Measurements from ENCODE around the gene RREB1. TPM values are rescaled to one million over a fixed set of nuclear protein-coding genes. Genes with fewer than 3 reads are reported as not detected.

RREB1 gene
- total and polyA plus RNA-seq, 4 donors, result 3.5 to 44.7 (median 17.8) TPM

- intact Hi-C loops (cut with DNase I), result no loop called here
- Histone ChIP-seq H3K27ac (ENCODE audit: low read depth in 1 of 2, low read length in 2 of 2) (no peak overlapping the region), H3K4me1 (ENCODE audit: control insufficient read depth in 1 of 2, insufficient read depth in 2 of 2, low read length in 2 of 2) (peaks cover 0 to 1% of the 10 kb centered on the region in 2 donors)
Measured at GRCh38 chr6:7135755-7136154, 28.0 kb downstream of the RREB1 start.

GRCh38 chr6:7136859-7137334 lies 29.1 kb downstream of the RREB1 start:
- ATAC-seq (ENCODE audit: low FRiP score) (no peak), DNase-seq (no peak)
- Histone ChIP-seq H3K4me3 (ENCODE audit: low read length in 2 of 2) (no peak overlapping the region), H3K4me1 (ENCODE audit: control insufficient read depth in 1 of 2, insufficient read depth in 2 of 2, low read length in 2 of 2) (peaks cover 0 to 1% of the 10 kb centered on the region in 2 donors), H3K36me3 (ENCODE audit: control insufficient read depth in 1 of 2, insufficient read depth in 2 of 2, low read length in 1 of 2) (no peaks in the 10 kb centered on the region), H3K27me3 (ENCODE audit: control insufficient read depth in 1 of 2, insufficient read depth in 2 of 2, low read length in 1 of 2) (no peaks in the 10 kb centered on the region), H3K27ac (ENCODE audit: low read depth in 1 of 2, low read length in 2 of 2) (no peak overlapping the region), H3K9me3 (ENCODE audit: control insufficient read depth, low read length) (no peaks in the 10 kb centered on the region)
- WGBS, 2 donors, result 87 to 88% methylated on average over 8 of the region's 8 CpGs
- intact Hi-C loops (cut with DNase I), result no loop called here

More at GRCh38 chr6:7135755-7136154, 28.0 kb downstream of the RREB1 start:
- no peak for ATAC-seq (ENCODE audit: low FRiP score)
- Histone ChIP-seq H3K9me3 (ENCODE audit: control insufficient read depth, low read length) (no peaks in the 10 kb centered on the region), H3K4me3 (ENCODE audit: low read length in 2 of 2) (no peak overlapping the region), H3K27me3 (ENCODE audit: control insufficient read depth in 1 of 2, insufficient read depth in 2 of 2, low read length in 1 of 2) (no peaks in the 10 kb centered on the region), H3K36me3 (ENCODE audit: control insufficient read depth in 1 of 2, insufficient read depth in 2 of 2, low read length in 1 of 2) (no peaks in the 10 kb centered on the region)
- DNase-seq, result no peak

- intact Hi-C loops (cut with DNase I), result no loop called here
- Histone ChIP-seq H3K27me3 (ENCODE audit: control insufficient read depth in 1 of 2, insufficient read depth in 2 of 2, low read length in 1 of 2) (no peaks in the 10 kb centered on the region), H3K9me3 (ENCODE audit: control insufficient read depth, low read length) (no peaks in the 10 kb centered on the region), H3K27ac (ENCODE audit: low read depth in 1 of 2, low read length in 2 of 2) (no peak overlapping the region), H3K4me3 (ENCODE audit: low read length in 2 of 2) (no peak overlapping the region), H3K4me1 (ENCODE audit: control insufficient read depth in 1 of 2, insufficient read depth in 2 of 2, low read length in 2 of 2) (no peaks in the 10 kb centered on the region), H3K36me3 (ENCODE audit: control insufficient read depth in 1 of 2, insufficient read depth in 2 of 2, low read length in 1 of 2) (no peaks in the 10 kb centered on the region)
- 49 to 57% methylated on average over 11 of the region's 11 CpGs for WGBS, 2 donors
- ATAC-seq (ENCODE audit: low FRiP score) (no peak), DNase-seq (peak in 1 of 2 donors; percentile 81)
Measured at GRCh38 chr6:7137335-7138045, 29.7 kb downstream of the RREB1 start.

- Histone ChIP-seq H3K4me3 (ENCODE audit: low read length in 2 of 2) (no peak overlapping the region), H3K4me1 (ENCODE audit: control insufficient read depth in 1 of 2, insufficient read depth in 2 of 2, low read length in 2 of 2) (no peaks in the 10 kb centered on the region), H3K27ac (ENCODE audit: low read depth in 1 of 2, low read length in 2 of 2) (no peak overlapping the region), H3K27me3 (ENCODE audit: control insufficient read depth in 1 of 2, insufficient read depth in 2 of 2, low read length in 1 of 2) (no peaks in the 10 kb centered on the region), H3K36me3 (ENCODE audit: control insufficient read depth in 1 of 2, insufficient read depth in 2 of 2, low read length in 1 of 2) (no peaks in the 10 kb centered on the region), H3K9me3 (ENCODE audit: control insufficient read depth, low read length) (no peaks in the 10 kb centered on the region)
- ATAC-seq (ENCODE audit: low FRiP score) (no peak), DNase-seq (no peak)
- 59 to 64% methylated on average over 2 of the region's 2 CpGs for WGBS, 2 donors
- intact Hi-C loops (cut with DNase I), result no loop called here
Measured at GRCh38 chr6:7138046-7138531, 30.3 kb downstream of the RREB1 start.

GRCh38 chr6:7138921-7139358 lies 31.2 kb downstream of the RREB1 start:
- Histone ChIP-seq H3K4me3 (ENCODE audit: low read length in 2 of 2) (no peak overlapping the region), H3K36me3 (ENCODE audit: control insufficient read depth in 1 of 2, insufficient read depth in 2 of 2, low read length in 1 of 2) (no peaks in the 10 kb centered on the region), H3K27me3 (ENCODE audit: control insufficient read depth in 1 of 2, insufficient read depth in 2 of 2, low read length in 1 of 2) (no peaks in the 10 kb centered on the region), H3K27ac (ENCODE audit: low read depth in 1 of 2, low read length in 2 of 2) (peak overlapping the region in 1 of 2 donors; percentile 13), H3K4me1 (ENCODE audit: control insufficient read depth in 1 of 2, insufficient read depth in 2 of 2, low read length in 2 of 2) (no peaks in the 10 kb centered on the region), H3K9me3 (ENCODE audit: control insufficient read depth, low read length) (no peaks in the 10 kb centered on the region)
- no peak for DNase-seq
- ATAC-seq (ENCODE audit: low FRiP score), result no peak
- intact Hi-C loops (cut with DNase I), result no loop called here
- 53 to 84% methylated on average over 1 of the region's 1 CpG for WGBS, 2 donors

GRCh38 chr6:7139835-7140470 lies 32.2 kb downstream of the RREB1 start:
- Histone ChIP-seq H3K4me1 (ENCODE audit: control insufficient read depth in 1 of 2, insufficient read depth in 2 of 2, low read length in 2 of 2) (no peaks in the 10 kb centered on the region), H3K36me3 (ENCODE audit: control insufficient read depth in 1 of 2, insufficient read depth in 2 of 2, low read length in 1 of 2) (no peaks in the 10 kb centered on the region), H3K4me3 (ENCODE audit: low read length in 2 of 2) (no peak overlapping the region), H3K27me3 (ENCODE audit: control insufficient read depth in 1 of 2, insufficient read depth in 2 of 2, low read length in 1 of 2) (no peaks in the 10 kb centered on the region), H3K27ac (ENCODE audit: low read depth in 1 of 2, low read length in 2 of 2) (no peak overlapping the region), H3K9me3 (ENCODE audit: control insufficient read depth, low read length) (no peaks in the 10 kb centered on the region)
- DNase-seq (no peak), ATAC-seq (ENCODE audit: low FRiP score) (no peak)
- intact Hi-C loops (cut with DNase I), result loop anchor here (2.0 kb wide), 2 partner anchors 31 to 33 kb away; no protein-coding TSS in a partner anchor
- 88 to 95% methylated on average over 7 of the region's 7 CpGs for WGBS, 2 donors

GRCh38 chr6:7140631-7141378 lies 33.0 kb downstream of the RREB1 start:
- H3K27me3 ChIP-seq (ENCODE audit: control insufficient read depth in 1 of 2, insufficient read depth in 2 of 2, low read length in 1 of 2), result no peaks in the 10 kb centered on the region
- no peaks in the 10 kb centered on the region for H3K4me1 ChIP-seq (ENCODE audit: control insufficient read depth in 1 of 2, insufficient read depth in 2 of 2, low read length in 2 of 2)
- DNase-seq (peak; percentile 94 to 97), ATAC-seq (ENCODE audit: low FRiP score) (peak; percentile 97)
- peak overlapping the region; percentile 35 to 40 for H3K4me3 ChIP-seq (ENCODE audit: low read length in 2 of 2)
- H3K27ac ChIP-seq (ENCODE audit: low read depth in 1 of 2, low read length in 2 of 2), result peak overlapping the region; percentile 79 to 84
- 3% methylated on average over 57 to 67 of the region's 67 CpGs for WGBS, 2 donors
- no peaks in the 10 kb centered on the region for H3K9me3 ChIP-seq (ENCODE audit: control insufficient read depth, low read length)
- intact Hi-C loops (cut with DNase I), result loop anchor here (2.0 kb wide), 2 partner anchors 32 kb away; no protein-coding TSS in a partner anchor
- no peaks in the 10 kb centered on the region for H3K36me3 ChIP-seq (ENCODE audit: control insufficient read depth in 1 of 2, insufficient read depth in 2 of 2, low read length in 1 of 2)

GRCh38 chr6:7142228-7142801 lies 34.6 kb downstream of the RREB1 start:
- DNase-seq (no peak), ATAC-seq (ENCODE audit: low FRiP score) (no peak)
- Histone ChIP-seq H3K9me3 (ENCODE audit: control insufficient read depth, low read length) (no peaks in the 10 kb centered on the region), H3K27me3 (ENCODE audit: control insufficient read depth in 1 of 2, insufficient read depth in 2 of 2, low read length in 1 of 2) (no peaks in the 10 kb centered on the region), H3K27ac (ENCODE audit: low read depth in 1 of 2, low read length in 2 of 2) (peak overlapping the region in 1 of 2 donors; percentile 65), H3K4me3 (ENCODE audit: low read length in 2 of 2) (no peak overlapping the region), H3K36me3 (ENCODE audit: control insufficient read depth in 1 of 2, insufficient read depth in 2 of 2, low read length in 1 of 2) (no peaks in the 10 kb centered on the region), H3K4me1 (ENCODE audit: control insufficient read depth in 1 of 2, insufficient read depth in 2 of 2, low read length in 2 of 2) (peaks cover 0 to 3% of the 10 kb centered on the region in 2 donors)
- 96 to 97% methylated on average over 25 of the region's 25 CpGs for WGBS, 2 donors
- intact Hi-C loops (cut with DNase I), result no loop called here

All from aorta (tissue), 5 donors.